ENCODE data around the gene DNPH1. TPM values are rescaled to one million over a fixed set of nuclear protein-coding genes. Genes with fewer than 3 reads are reported as not detected.

Gene DNPH1
- polyA plus RNA-seq, 1 donor from 2014 or later: 48.3 TPM

- Histone ChIP-seq H3K36me3 (ENCODE audit: insufficient read depth, low read length) (no peaks in the 10 kb centered on the region), H3K4me3 (ENCODE audit: low read length) (no peak overlapping the region), H3F3A (ENCODE audit: insufficient read depth, low read length, poor library complexity, severe bottlenecking) (no peaks in the 10 kb centered on the region), H2AFZ (ENCODE audit: low read depth, low read length) (no peak overlapping the region), H3K27ac (ENCODE audit: low read length) (no peak overlapping the region), H3K9me2 (ENCODE audit: insufficient read depth, low read length) (no peaks in the 10 kb centered on the region), H3K9me3 (ENCODE audit: low read length) (no peaks in the 10 kb centered on the region), H3K27me3 (ENCODE audit: insufficient read depth, low read depth, low read length) (peaks cover 3% of the 10 kb centered on the region), H3K9ac (ENCODE audit: low read length) (no peak overlapping the region), H4K20me1 (ENCODE audit: insufficient read depth) (no peaks in the 10 kb centered on the region), H3K4me2 (ENCODE audit: low read length) (no peak overlapping the region), H3K79me2 (replicated peaks; ENCODE audit: insufficient read depth, low read length) (peaks cover 10% of the 10 kb centered on the region)
- TF ChIP-seq SMC3 (conservative IDR thresholded peaks at IDR 0.05; ENCODE audit: poor library complexity) (no peak), REST (IDR thresholded peaks at IDR 0.05; ENCODE audit: borderline replicate concordance) (no peak), MXI1 (conservative IDR thresholded peaks at IDR 0.05; ENCODE audit: poor library complexity, severe bottlenecking) (no peak), RAD21 (conservative IDR thresholded peaks at IDR 0.05) (no peak), EP300 (conservative IDR thresholded peaks at IDR 0.05; ENCODE audit: poor library complexity, severe bottlenecking) (no peak), POLR2AphosphoS5 (IDR thresholded peaks at IDR 0.05) (no peak), CTCF (IDR thresholded peaks at IDR 0.05; ENCODE audit: poor library complexity, severe bottlenecking) (no peak), EZH2 (IDR thresholded peaks at IDR 0.05; ENCODE audit: borderline replicate concordance, insufficient read depth, low read length, poor library complexity, severe bottlenecking) (no peak), TAF1 (IDR thresholded peaks at IDR 0.05; ENCODE audit: low read depth) (no peak)
Observed at GRCh38 chr6:43241446-43241845, 12.2 kb upstream of the DNPH1 start.

GRCh38 chr6:43240950-43241349, 11.7 kb upstream of the DNPH1 start:
- Histone ChIP-seq H3K9ac (ENCODE audit: low read length) (no peak overlapping the region), H3K36me3 (ENCODE audit: insufficient read depth, low read length) (no peaks in the 10 kb centered on the region), H2AFZ (ENCODE audit: low read depth, low read length) (no peak overlapping the region), H3K27ac (ENCODE audit: low read length) (no peak overlapping the region), H3K9me2 (ENCODE audit: insufficient read depth, low read length) (no peaks in the 10 kb centered on the region), H3F3A (ENCODE audit: insufficient read depth, low read length, poor library complexity, severe bottlenecking) (no peaks in the 10 kb centered on the region), H3K4me2 (ENCODE audit: low read length) (no peak overlapping the region), H3K27me3 (ENCODE audit: insufficient read depth, low read depth, low read length) (peaks cover 3% of the 10 kb centered on the region), H3K4me3 (ENCODE audit: low read length) (no peak overlapping the region), H3K79me2 (replicated peaks; ENCODE audit: insufficient read depth, low read length) (peaks cover 10% of the 10 kb centered on the region), H3K9me3 (ENCODE audit: low read length) (no peaks in the 10 kb centered on the region), H4K20me1 (ENCODE audit: insufficient read depth) (no peaks in the 10 kb centered on the region)
- TF ChIP-seq RAD21 (conservative IDR thresholded peaks at IDR 0.05) (no peak), CTCF (IDR thresholded peaks at IDR 0.05; ENCODE audit: poor library complexity, severe bottlenecking) (no peak), SMC3 (conservative IDR thresholded peaks at IDR 0.05; ENCODE audit: poor library complexity) (no peak), EP300 (conservative IDR thresholded peaks at IDR 0.05; ENCODE audit: poor library complexity, severe bottlenecking) (no peak), REST (IDR thresholded peaks at IDR 0.05; ENCODE audit: borderline replicate concordance) (no peak), POLR2AphosphoS5 (IDR thresholded peaks at IDR 0.05) (no peak), TAF1 (IDR thresholded peaks at IDR 0.05; ENCODE audit: low read depth) (no peak)

Data from neural cell (in vitro differentiated cells).